HepG2 (cell line): Measurements from ENCODE around the gene SNX22. TPM values are rescaled to one million over a fixed set of nuclear protein-coding genes. Genes with fewer than 3 reads are reported as not detected.
A peak's percentile ranks its signal among the peaks of the same experiment; 100 is the strongest.

ENCODE experiments used
- ARID2 ChIP-seq: sonication (generic); formaldehyde crosslinking; IDR thresholded peaks from 2 replicates; pipeline ENCODE4 v1.8.1; 2022; ENCODE audit warnings: mild to moderate bottlenecking, missing genetic modification reagents, borderline replicate concordance
- ARNT ChIP-seq: fragments of 450-650 bp; IDR thresholded peaks from 2 replicates; pipeline ENCODE4 v1.6.1; 2017
- PHB2 ChIP-seq: fragments of 450-650 bp; IDR thresholded peaks from 2 replicates; pipeline ENCODE4 v1.6.1; 2018; ENCODE audit not compliant: partially characterized antibody
- SMAD3 ChIP-seq: sonication (generic); formaldehyde crosslinking; IDR thresholded peaks from 2 replicates; pipeline ENCODE4 v1.4.0; 2020; ENCODE audit warnings: missing genetic modification reagents
- U2AF1 ChIP-seq: fragments of 200-400 bp; formaldehyde crosslinking; optimal IDR thresholded peaks from 2 replicates; pipeline ENCODE3; 2017; ENCODE audit warnings: mild to moderate bottlenecking, low read depth, low read length
- ZBTB7A ChIP-seq: sonication (generic); formaldehyde crosslinking; IDR thresholded peaks from 2 replicates; pipeline ENCODE4 v1.8.0; 2022; ENCODE audit warnings: mild to moderate bottlenecking, missing genetic modification reagents
- ZNF296 ChIP-seq: sonication (generic); formaldehyde crosslinking; conservative IDR thresholded peaks from 2 replicates; pipeline ENCODE4 v1.5.0; 2020; ENCODE audit warnings: mild to moderate bottlenecking, missing genetic modification reagents
- ZNF451 ChIP-seq: sonication (generic); formaldehyde crosslinking; IDR thresholded peaks from 2 replicates; pipeline ENCODE4 v1.5.0; 2020; ENCODE audit warnings: mild to moderate bottlenecking, missing genetic modification reagents
- ZNF891 ChIP-seq: sonication (generic); formaldehyde crosslinking; IDR thresholded peaks from 2 replicates; pipeline ENCODE4 v1.5.0; 2020; ENCODE audit warnings: mild to moderate bottlenecking, missing genetic modification reagents
- polyA plus RNA-seq, 8 experiments: library from polyadenylated mRNA; depleted of rRNA in 3 of 8; stranded (reverse) in 7 of 8; unstranded in 1 of 8; fragments of >200 nt; fragmentation: Illumina TruSeq in 4 of 8; extraction: Trizol in 4 of 8; gene quantifications; 2 replicates each; pipeline versions ENCODE4 v1.2.1 to v1.2.3, GENCODE V29; 2011 to 2016; ENCODE audit warnings: low read depth in 4 of 8, missing spikeins in 1 of 8, mixed read lengths in 1 of 8; ENCODE audit not compliant: insufficient read depth in 1 of 8
- total RNA-seq, 5 experiments: library from RNA; depleted of rRNA; stranded (reverse); fragments of >200 nt; fragmentation: Illumina TruSeq; extraction: Trizol; gene quantifications; 2 replicates each; pipeline ENCODE4 v1.2.3, GENCODE V29; 2016; ENCODE audit warnings: low read depth in 1 of 5
- TF ChIP-seq, protein P1 (sequence below): sonication (generic); formaldehyde crosslinking; IDR thresholded peaks from 2 replicates; pipeline ENCODE4 v1.5.0; 2020; ENCODE audit warnings: mild to moderate bottlenecking, missing genetic modification reagents, borderline replicate concordance
- TF ChIP-seq, protein P2 (sequence below): sonication (generic); formaldehyde crosslinking; IDR thresholded peaks from 2 replicates; pipeline ENCODE4 v1.5.0; 2020; ENCODE audit warnings: missing genetic modification reagents, mild to moderate bottlenecking, borderline replicate concordance
- TF ChIP-seq, protein P3 (sequence below): sonication (generic); formaldehyde crosslinking; IDR thresholded peaks from 2 replicates; pipeline ENCODE4 v1.4.0; 2020; ENCODE audit warnings: low read depth, mild to moderate bottlenecking, missing genetic modification reagents
- TF ChIP-seq, protein P4 (sequence below): sonication (generic); formaldehyde crosslinking; IDR thresholded peaks from 2 replicates; pipeline ENCODE4 v1.5.0; 2020; ENCODE audit warnings: missing genetic modification reagents
- TF ChIP-seq, protein P5 (sequence below): sonication (generic); formaldehyde crosslinking; IDR thresholded peaks from 2 replicates; pipeline ENCODE4 v1.9.0; 2021; ENCODE audit warnings: missing genetic modification reagents, mild to moderate bottlenecking, borderline replicate concordance

SNX22 gene
- total and polyA plus RNA-seq, 2 of the 13 experiments (the other 11 are each of a cell fraction or from before 2014, with no cell fraction given): 2.3 to 5.5 TPM

DNA sequence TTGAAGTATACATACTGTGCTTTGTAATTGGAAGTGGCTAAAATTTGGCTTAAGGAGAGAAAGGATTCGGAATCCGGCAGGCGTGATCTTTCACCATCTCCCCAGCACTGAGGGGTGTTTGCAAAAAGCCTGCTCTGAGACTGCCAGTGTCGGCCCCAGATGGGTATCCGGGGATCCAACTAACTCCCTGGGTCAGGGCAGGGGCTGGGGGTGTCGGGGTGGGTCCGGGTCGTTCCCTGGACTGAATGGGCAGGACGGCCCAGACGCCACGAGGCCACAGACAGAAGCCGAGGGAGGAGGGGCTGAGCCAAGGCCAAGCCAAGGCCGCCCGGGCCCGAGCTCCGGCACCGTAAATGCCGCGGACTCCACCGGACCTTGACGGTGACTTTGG, 10.9 kb downstream of the SNX22 start (continued):
- TF ChIP-seq, protein P1, sequence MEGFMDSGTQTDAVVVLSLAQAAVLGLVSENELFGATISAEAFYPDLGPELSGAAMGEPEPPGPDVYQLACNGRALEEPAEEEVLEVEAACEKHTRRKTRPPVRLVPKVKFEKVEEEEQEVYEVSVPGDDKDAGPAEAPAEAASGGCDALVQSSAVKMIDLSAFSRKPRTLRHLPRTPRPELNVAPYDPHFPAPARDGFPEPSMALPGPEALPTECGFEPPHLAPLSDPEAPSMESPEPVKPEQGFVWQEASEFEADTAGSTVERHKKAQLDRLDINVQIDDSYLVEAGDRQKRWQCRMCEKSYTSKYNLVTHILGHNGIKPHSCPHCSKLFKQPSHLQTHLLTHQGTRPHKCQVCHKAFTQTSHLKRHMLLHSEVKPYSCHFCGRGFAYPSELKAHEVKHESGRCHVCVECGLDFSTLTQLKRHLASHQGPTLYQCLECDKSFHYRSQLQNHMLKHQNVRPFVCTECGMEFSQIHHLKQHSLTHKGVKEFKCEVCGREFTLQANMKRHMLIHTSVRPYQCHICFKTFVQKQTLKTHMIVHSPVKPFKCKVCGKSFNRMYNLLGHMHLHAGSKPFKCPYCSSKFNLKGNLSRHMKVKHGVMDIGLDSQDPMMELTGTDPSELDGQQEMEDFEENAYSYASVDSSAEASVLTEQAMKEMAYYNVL (CRISPR knock-in tag): no peak
- TF ChIP-seq SMAD3 (CRISPR knock-in tag) (0 out of 2 replicates have a peak, but pooled peaks have one; percentile 5), PHB2 (no peak), U2AF1 (peak; percentile 52), ZBTB7A (CRISPR knock-in tag) (no peak; the same call in 1 of the 2 replicates), ARID2 (CRISPR knock-in tag) (no peak), ZNF891 (CRISPR knock-in tag) (0 out of 2 replicates have a peak, but pooled peaks have one; percentile 67), ARNT (no peak), ZNF451 (CRISPR knock-in tag) (no peak), ZNF296 (CRISPR knock-in tag) (no peak)
- TF ChIP-seq, protein P2, sequence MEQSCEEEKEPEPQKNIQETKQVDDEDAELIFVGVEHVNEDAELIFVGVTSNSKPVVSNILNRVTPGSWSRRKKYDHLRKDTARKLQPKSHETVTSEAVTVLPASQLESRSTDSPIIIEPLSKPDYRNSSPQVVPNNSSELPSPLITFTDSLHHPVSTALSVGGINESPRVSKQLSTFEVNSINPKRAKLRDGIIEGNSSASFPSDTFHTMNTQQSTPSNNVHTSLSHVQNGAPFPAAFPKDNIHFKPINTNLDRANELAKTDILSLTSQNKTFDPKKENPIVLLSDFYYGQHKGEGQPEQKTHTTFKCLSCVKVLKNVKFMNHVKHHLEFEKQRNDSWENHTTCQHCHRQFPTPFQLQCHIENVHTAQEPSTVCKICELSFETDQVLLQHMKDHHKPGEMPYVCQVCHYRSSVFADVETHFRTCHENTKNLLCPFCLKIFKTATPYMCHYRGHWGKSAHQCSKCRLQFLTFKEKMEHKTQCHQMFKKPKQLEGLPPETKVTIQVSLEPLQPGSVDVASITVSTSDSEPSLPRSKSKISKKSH: peak; percentile 54; the same call in 1 of the 2 replicates
- TF ChIP-seq, protein P3, sequence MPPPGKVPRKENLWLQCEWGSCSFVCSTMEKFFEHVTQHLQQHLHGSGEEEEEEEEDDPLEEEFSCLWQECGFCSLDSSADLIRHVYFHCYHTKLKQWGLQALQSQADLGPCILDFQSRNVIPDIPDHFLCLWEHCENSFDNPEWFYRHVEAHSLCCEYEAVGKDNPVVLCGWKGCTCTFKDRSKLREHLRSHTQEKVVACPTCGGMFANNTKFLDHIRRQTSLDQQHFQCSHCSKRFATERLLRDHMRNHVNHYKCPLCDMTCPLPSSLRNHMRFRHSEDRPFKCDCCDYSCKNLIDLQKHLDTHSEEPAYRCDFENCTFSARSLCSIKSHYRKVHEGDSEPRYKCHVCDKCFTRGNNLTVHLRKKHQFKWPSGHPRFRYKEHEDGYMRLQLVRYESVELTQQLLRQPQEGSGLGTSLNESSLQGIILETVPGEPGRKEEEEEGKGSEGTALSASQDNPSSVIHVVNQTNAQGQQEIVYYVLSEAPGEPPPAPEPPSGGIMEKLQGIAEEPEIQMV: peak; percentile 17; the same call in 1 of the 2 replicates
- TF ChIP-seq, protein P4, sequence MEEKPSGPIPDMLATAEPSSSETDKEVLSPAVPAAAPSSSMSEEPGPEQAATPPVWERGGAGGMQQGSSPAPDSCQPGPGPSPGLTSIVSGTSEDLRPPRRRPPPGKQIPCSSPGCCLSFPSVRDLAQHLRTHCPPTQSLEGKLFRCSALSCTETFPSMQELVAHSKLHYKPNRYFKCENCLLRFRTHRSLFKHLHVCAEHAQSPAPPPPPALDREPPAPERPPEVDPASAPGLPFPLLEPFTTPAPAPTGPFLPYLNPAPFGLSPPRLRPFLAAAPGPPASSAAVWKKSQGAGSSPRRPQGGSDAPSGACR (CRISPR knock-in tag): no peak
- TF ChIP-seq, protein P5, sequence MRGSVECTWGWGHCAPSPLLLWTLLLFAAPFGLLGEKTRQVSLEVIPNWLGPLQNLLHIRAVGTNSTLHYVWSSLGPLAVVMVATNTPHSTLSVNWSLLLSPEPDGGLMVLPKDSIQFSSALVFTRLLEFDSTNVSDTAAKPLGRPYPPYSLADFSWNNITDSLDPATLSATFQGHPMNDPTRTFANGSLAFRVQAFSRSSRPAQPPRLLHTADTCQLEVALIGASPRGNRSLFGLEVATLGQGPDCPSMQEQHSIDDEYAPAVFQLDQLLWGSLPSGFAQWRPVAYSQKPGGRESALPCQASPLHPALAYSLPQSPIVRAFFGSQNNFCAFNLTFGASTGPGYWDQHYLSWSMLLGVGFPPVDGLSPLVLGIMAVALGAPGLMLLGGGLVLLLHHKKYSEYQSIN (CRISPR knock-in tag): no peak
